Brain microvascular endothelial cell (primary cell): ENCODE data around the gene FGF22.
A peak's percentile ranks its signal among the peaks of the same experiment; 100 is the strongest.

Source experiments
- DNase-seq: peaks from one replicate; pipeline ENCODE4 v3.0.0-alpha.2; 2020
- H3K27ac ChIP-seq: fragments of 250-450 bp; sonication (Bioruptor Pico); 2 replicates; pipeline ENCODE4 v1.5.1; 2020; ENCODE audit warnings: mild to moderate bottlenecking, moderate library complexity
- H3K27me3 ChIP-seq: fragments of 250-450 bp; sonication (Bioruptor Pico); replicated peaks from 2 replicates; pipeline ENCODE4 v1.5.1; 2020; ENCODE audit warnings: mild to moderate bottlenecking
- H3K36me3 ChIP-seq: fragments of 250-450 bp; sonication (Bioruptor Pico); replicated peaks from 2 replicates; pipeline ENCODE4 v1.5.1; 2020; ENCODE audit warnings: mild to moderate bottlenecking
- H3K4me3 ChIP-seq: 2 replicates; pipeline ENCODE4 v1.5.1; 2011; ENCODE audit warnings: low read depth, mild to moderate bottlenecking, control low read depth, low read length, moderate library complexity
- in situ Hi-C: cut with HindIII; loops from 2 replicates; pipeline ENCODE4 v1.10.0; 2017; ENCODE audit warnings: low sequenced_read_pairs, low pct_ligation_motif_present
- TF ChIP-seq, protein P1 (sequence below): IDR thresholded peaks from 2 replicates; pipeline ENCODE4 v1.5.1; 2011; ENCODE audit warnings: low read depth, mild to moderate bottlenecking, moderate library complexity, low read length, control low read depth, inconsistent platforms; ENCODE audit errors: missing control alignments

Gene FGF22

DNA sequence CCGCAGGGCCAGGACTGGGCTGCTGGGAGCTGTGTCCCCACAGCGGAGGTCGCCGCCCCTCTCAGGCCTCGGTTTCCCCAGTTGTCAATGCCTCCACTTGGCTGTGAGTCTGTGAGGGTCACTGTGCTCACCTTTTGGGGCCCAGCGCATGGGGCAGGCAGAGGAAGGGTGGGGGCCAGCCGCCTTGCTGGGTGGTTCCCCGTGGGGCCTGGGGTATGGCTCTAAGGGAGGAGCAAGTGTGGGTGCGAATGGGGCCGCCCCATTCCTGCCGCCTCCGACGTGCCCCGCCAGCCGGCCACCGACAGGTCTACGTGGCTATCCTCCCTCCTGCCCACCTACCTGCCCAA, 800 bp upstream of the FGF22 start:
- TF ChIP-seq, protein P1, sequence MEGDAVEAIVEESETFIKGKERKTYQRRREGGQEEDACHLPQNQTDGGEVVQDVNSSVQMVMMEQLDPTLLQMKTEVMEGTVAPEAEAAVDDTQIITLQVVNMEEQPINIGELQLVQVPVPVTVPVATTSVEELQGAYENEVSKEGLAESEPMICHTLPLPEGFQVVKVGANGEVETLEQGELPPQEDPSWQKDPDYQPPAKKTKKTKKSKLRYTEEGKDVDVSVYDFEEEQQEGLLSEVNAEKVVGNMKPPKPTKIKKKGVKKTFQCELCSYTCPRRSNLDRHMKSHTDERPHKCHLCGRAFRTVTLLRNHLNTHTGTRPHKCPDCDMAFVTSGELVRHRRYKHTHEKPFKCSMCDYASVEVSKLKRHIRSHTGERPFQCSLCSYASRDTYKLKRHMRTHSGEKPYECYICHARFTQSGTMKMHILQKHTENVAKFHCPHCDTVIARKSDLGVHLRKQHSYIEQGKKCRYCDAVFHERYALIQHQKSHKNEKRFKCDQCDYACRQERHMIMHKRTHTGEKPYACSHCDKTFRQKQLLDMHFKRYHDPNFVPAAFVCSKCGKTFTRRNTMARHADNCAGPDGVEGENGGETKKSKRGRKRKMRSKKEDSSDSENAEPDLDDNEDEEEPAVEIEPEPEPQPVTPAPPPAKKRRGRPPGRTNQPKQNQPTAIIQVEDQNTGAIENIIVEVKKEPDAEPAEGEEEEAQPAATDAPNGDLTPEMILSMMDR = no peak
- H3K27ac ChIP-seq = no peak overlapping the region
- DNase-seq = no peak
- H3K27me3 ChIP-seq = no peaks in the 10 kb centered on the region
- in situ Hi-C loops = no loop called here
- H3K4me3 ChIP-seq = no peak overlapping the region
- H3K36me3 ChIP-seq = no peaks in the 10 kb centered on the region

DNA sequence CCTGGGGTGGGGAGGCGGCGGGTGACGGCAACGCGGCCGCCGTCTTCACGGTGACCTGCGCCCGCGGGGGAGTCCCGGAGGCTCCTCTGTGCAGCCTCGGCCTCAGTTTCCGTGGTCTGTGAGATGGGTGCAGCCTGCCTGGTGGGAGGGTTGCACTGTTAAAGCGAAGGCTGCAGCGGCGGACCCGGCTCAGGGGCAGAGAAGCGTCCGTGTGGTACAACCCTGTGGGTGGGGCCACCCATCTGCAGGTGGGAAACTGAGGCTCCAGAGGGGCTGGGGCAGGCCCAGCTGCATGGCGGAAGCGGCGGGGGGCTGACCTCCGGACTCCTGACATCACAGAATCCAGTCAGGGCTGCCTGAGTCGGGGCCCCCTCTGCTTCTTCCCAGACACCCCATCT, 481 bp downstream of the FGF22 start:
- Histone ChIP-seq H3K4me3 (peak overlapping the region; percentile 33), H3K27me3 (no peaks in the 10 kb centered on the region), H3K36me3 (peaks cover 8% of the 10 kb centered on the region), H3K27ac (no peak overlapping the region)
- TF ChIP-seq, protein P1 = no peak
- DNase-seq = no peak
- in situ Hi-C loops = no loop called here

DNA sequence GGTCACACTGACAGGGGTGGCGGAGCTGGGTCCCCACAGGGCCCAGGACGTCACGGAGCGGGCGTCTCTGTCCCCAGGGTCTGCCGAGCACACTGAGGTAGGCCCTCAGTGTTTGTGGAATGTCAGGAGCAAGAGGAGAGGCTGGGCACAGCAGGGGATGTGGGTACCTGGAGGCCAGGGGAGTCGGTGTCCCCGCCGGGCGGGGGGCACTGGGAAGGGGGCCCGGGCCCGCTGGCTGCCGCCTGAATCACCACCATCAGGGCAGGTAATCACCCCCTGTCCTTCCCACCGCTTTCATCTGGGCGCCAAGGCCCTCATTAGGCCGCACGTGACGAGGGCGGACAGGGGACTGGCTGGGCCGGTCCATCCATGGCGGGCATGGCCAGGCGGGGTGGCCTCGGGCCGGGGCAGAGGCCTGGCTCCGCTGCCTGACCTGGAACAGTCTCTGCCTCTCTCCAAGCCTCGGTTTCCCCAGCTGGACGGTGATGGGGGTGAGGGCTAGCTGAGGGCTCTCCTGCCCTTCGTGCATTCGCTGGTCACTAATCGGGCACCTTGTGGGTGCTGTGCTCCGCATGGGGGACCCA, 1.0 kb downstream of the FGF22 start:
- in situ Hi-C loops = no loop called here
- no peak for DNase-seq
- H3K36me3 ChIP-seq = peaks cover 10% of the 10 kb centered on the region
- no peak overlapping the region for H3K27ac ChIP-seq
- TF ChIP-seq, protein P1 = no peak
- no peak overlapping the region for H3K4me3 ChIP-seq
- H3K27me3 ChIP-seq = no peaks in the 10 kb centered on the region

DNA sequence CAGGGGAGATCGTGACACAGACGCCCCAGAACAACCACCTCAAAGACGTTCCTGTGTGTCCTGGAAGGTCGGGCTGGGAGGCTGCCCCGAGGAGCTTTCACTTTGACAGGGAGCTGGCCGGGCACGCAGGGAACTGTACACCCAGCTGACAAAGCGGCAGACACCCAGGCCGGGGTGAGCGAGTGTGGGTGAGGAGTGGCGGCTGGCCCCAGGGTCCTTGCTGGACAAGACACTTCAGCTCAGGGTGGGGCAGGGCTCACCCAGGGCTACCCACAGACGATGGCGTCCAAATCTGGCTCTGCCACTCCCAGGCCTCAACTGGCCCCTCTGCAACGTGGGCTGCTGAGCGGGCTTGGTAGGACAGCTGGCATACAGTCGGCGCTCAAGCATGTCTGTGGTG, 2.0 kb downstream of the FGF22 start:
- Histone ChIP-seq H3K4me3 (no peak overlapping the region), H3K27ac (no peak overlapping the region), H3K36me3 (peaks cover 20% of the 10 kb centered on the region), H3K27me3 (no peaks in the 10 kb centered on the region)
- DNase-seq = no peak
- TF ChIP-seq, protein P1 = no peak
- in situ Hi-C loops = no loop called here

DNA sequence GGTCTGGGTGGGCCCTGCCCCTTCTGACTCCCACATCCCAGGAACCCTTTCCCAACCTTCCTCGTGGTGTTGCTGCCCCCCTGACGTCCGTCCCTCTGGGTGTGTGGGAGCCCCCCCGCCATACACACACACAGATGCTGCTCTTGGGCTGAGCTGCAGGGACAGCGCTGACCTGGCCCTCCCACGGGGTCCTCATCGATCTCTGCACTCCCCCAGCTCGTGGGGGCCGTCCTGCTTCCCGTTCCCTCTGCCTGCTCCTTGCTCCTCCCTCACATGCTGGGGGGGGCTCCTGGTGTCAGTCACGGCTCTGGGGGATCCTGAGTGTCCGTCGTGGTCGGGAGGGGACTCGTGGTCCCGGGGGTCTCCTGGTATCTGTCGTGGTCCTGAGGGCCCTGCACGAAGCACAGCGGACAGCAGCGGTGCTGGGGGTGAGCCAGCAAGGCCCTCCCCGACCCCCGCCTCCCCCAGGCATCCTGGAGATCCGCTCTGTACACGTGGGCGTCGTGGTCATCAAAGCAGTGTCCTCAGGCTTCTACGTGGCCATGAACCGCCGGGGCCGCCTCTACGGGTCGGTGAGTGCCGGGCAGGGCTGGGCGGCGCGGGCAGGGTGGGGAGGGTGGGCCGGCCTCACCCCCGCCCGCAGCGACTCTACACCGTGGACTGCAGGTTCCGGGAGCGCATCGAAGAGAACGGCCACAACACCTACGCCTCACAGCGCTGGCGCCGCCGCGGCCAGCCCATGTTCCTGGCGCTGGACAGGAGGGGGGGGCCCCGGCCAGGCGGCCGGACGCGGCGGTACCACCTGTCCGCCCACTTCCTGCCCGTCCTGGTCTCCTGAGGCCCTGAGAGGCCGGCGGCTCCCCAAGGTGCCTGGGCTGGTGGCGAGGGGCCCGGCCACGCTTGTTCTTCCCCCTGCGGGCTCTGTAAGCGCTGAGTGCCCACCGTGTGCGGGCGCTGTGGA, 3.4 kb downstream of the FGF22 start:
- TF ChIP-seq, protein P1 = no peak
- Histone ChIP-seq H3K4me3 (no peak overlapping the region), H3K27ac (no peak overlapping the region), H3K36me3 (peaks cover 34% of the 10 kb centered on the region), H3K27me3 (no peaks in the 10 kb centered on the region)
- in situ Hi-C loops = no loop called here
- no peak for DNase-seq
